ENCODE measurements around the gene E2F4.

The E2F4 gene

GRCh38 chr16:67247192-67248072 lies 55.5 kb downstream of the E2F4 start, which contains the start of gene FHOD1:
Gene FHOD1 (minus strand): TSS chr16:67247481. CDS start chr16:67247410, 71 bp downstream.
- peak within 1 kb of the TSS; percentile 99 for H3K27ac ChIP-seq
- TF ChIP-seq, protein P1, sequence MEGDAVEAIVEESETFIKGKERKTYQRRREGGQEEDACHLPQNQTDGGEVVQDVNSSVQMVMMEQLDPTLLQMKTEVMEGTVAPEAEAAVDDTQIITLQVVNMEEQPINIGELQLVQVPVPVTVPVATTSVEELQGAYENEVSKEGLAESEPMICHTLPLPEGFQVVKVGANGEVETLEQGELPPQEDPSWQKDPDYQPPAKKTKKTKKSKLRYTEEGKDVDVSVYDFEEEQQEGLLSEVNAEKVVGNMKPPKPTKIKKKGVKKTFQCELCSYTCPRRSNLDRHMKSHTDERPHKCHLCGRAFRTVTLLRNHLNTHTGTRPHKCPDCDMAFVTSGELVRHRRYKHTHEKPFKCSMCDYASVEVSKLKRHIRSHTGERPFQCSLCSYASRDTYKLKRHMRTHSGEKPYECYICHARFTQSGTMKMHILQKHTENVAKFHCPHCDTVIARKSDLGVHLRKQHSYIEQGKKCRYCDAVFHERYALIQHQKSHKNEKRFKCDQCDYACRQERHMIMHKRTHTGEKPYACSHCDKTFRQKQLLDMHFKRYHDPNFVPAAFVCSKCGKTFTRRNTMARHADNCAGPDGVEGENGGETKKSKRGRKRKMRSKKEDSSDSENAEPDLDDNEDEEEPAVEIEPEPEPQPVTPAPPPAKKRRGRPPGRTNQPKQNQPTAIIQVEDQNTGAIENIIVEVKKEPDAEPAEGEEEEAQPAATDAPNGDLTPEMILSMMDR (IDR thresholded peaks at IDR 0.05), result peak; percentile 57
- no peaks in the 10 kb centered on the region for H3K36me3 ChIP-seq
- peaks cover 45% of the 10 kb centered on the region for H3K27me3 ChIP-seq
- peak within 1 kb of the TSS; percentile 82 to 88 for H3K4me3 ChIP-seq (ENCODE audit: low read depth in 1 of 2, low read length in 1 of 2)
- H3K9me3 ChIP-seq, result no peaks in the 10 kb centered on the region
- peaks cover 51 to 63% of the 10 kb centered on the region in 2 experiments for H3K4me1 ChIP-seq (ENCODE audit: control insufficient read depth in 1 of 2, insufficient read depth in 1 of 2, low read depth in 1 of 2, low read length in 1 of 2)

GRCh38 chr16:67248073-67248400 lies 56.1 kb downstream of the E2F4 start:
- Histone ChIP-seq H3K36me3 (no peaks in the 10 kb centered on the region), H3K4me1 (ENCODE audit: control insufficient read depth in 1 of 2, insufficient read depth in 1 of 2, low read depth in 1 of 2, low read length in 1 of 2) (peaks cover 47 to 60% of the 10 kb centered on the region in 2 experiments), H3K27ac (no peak overlapping the region)

More at GRCh38 chr16:67248073-67248400, 56.1 kb downstream of the E2F4 start:
- peaks cover 50% of the 10 kb centered on the region for H3K27me3 ChIP-seq
- peak overlapping the region; percentile 82 to 88 for H3K4me3 ChIP-seq (ENCODE audit: low read depth in 1 of 2, low read length in 1 of 2)
- TF ChIP-seq, protein P1 (IDR thresholded peaks at IDR 0.05), result no peak
- no peaks in the 10 kb centered on the region for H3K9me3 ChIP-seq
